ENCODE measurements around the gene OR5H1.

The OR5H1 gene

GRCh38 chr3:98171071-98171470, 40.5 kb downstream of the OR5H1 start:
- TF ChIP-seq, protein P1, sequence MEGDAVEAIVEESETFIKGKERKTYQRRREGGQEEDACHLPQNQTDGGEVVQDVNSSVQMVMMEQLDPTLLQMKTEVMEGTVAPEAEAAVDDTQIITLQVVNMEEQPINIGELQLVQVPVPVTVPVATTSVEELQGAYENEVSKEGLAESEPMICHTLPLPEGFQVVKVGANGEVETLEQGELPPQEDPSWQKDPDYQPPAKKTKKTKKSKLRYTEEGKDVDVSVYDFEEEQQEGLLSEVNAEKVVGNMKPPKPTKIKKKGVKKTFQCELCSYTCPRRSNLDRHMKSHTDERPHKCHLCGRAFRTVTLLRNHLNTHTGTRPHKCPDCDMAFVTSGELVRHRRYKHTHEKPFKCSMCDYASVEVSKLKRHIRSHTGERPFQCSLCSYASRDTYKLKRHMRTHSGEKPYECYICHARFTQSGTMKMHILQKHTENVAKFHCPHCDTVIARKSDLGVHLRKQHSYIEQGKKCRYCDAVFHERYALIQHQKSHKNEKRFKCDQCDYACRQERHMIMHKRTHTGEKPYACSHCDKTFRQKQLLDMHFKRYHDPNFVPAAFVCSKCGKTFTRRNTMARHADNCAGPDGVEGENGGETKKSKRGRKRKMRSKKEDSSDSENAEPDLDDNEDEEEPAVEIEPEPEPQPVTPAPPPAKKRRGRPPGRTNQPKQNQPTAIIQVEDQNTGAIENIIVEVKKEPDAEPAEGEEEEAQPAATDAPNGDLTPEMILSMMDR (IDR thresholded peaks at IDR 0.05; ENCODE audit: low read depth, low read length): no peak
- Histone ChIP-seq H3K27ac (no peak overlapping the region), H3K9me3 (ENCODE audit: severe bottlenecking) (no peaks in the 10 kb centered on the region), H3K36me3 (no peaks in the 10 kb centered on the region), H3K4me3 (ENCODE audit: low read depth, low read length) (no peak overlapping the region), H3K27me3 (ENCODE audit: insufficient read depth, low read depth, severe bottlenecking) (peaks cover 13% of the 10 kb centered on the region)
- no peak for DNase-seq

- H3K36me3 ChIP-seq: no peaks in the 10 kb centered on the region
- no peak overlapping the region for H3K27ac ChIP-seq
- H3K27me3 ChIP-seq (ENCODE audit: insufficient read depth, low read depth, severe bottlenecking): peaks cover 9% of the 10 kb centered on the region
- no peak overlapping the region for H3K4me3 ChIP-seq (ENCODE audit: low read depth, low read length)
- TF ChIP-seq, protein P1 (IDR thresholded peaks at IDR 0.05; ENCODE audit: low read depth, low read length): no peak
- no peaks in the 10 kb centered on the region for H3K9me3 ChIP-seq (ENCODE audit: severe bottlenecking)
- no peak for DNase-seq
Measured at GRCh38 chr3:98172621-98173020, 42.1 kb downstream of the OR5H1 start.

DNA sequence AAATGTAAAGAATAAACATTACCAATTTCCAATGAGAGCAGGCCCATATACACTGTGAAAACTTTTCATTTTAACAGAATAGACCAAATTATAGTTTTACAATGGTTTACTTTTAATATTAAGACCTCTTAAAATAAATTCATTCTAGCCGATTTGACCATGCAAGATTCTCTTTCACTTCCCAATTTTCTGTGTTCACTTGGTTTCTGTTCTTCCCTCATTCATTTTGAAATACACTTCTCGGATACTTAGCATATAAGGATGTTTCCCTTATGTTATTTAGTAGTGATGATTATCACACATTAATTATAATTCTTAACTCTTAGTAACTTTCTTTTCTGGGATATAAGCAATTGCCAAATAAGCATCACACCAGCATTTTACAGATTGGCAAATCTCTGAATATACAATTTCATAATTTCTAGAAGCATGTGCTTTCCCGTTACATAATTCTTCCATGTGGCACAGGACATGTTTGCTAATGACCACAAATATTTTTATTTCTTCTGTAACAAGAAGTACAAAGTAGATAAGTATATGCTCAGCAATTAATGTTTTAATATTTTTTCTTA, 49.9 kb downstream of the OR5H1 start:
- Histone ChIP-seq H3K27ac (no peak overlapping the region), H3K36me3 (no peaks in the 10 kb centered on the region), H3K4me3 (ENCODE audit: low read depth, low read length) (no peak overlapping the region), H3K27me3 (ENCODE audit: insufficient read depth, low read depth, severe bottlenecking) (no peaks in the 10 kb centered on the region), H3K9me3 (ENCODE audit: severe bottlenecking) (no peaks in the 10 kb centered on the region)
- TF ChIP-seq, protein P1 (IDR thresholded peaks at IDR 0.05; ENCODE audit: low read depth, low read length): no peak
- DNase-seq: no peak

GRCh38 chr3:98182196-98182595, 51.7 kb downstream of the OR5H1 start:
- no peak overlapping the region for H3K27ac ChIP-seq
- no peak for DNase-seq
- no peaks in the 10 kb centered on the region for H3K27me3 ChIP-seq (ENCODE audit: insufficient read depth, low read depth, severe bottlenecking)
- H3K9me3 ChIP-seq (ENCODE audit: severe bottlenecking): no peaks in the 10 kb centered on the region
- TF ChIP-seq, protein P1 (IDR thresholded peaks at IDR 0.05; ENCODE audit: low read depth, low read length): no peak
- no peak overlapping the region for H3K4me3 ChIP-seq (ENCODE audit: low read depth, low read length)
- H3K36me3 ChIP-seq: no peaks in the 10 kb centered on the region

DNA sequence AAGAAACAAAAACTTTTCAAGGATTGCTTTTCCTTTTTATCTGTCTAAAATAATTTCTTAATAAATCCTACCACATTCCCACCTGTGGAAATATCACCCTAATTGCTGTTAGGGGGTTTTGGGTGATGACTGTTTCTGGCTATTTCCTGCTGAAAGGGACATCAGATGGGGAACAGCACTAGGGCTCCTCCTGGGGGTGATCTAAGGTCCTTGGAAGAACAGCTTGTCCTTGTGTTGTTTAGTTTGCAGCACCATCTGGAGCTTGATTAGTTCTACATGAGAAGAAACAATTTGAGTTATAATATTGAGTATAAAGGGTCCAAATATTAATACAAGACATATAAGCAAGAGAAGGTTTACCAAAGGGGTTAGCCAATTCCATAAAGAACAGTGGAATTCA, 54.7 kb downstream of the OR5H1 start:
- TF ChIP-seq, protein P1 (IDR thresholded peaks at IDR 0.05; ENCODE audit: low read depth, low read length): no peak
- Histone ChIP-seq H3K27ac (no peak overlapping the region), H3K27me3 (ENCODE audit: insufficient read depth, low read depth, severe bottlenecking) (no peaks in the 10 kb centered on the region), H3K9me3 (ENCODE audit: severe bottlenecking) (no peaks in the 10 kb centered on the region), H3K36me3 (no peaks in the 10 kb centered on the region), H3K4me3 (ENCODE audit: low read depth, low read length) (no peak overlapping the region)
- no peak for DNase-seq
